K562 (cell line): ENCODE data around the gene MYOM1. TPM values are rescaled to one million over a fixed set of nuclear protein-coding genes. Genes with fewer than 3 reads are reported as not detected.

Experiments used
- HINFP ChIP-seq: fragments of 450-650 bp; conservative IDR thresholded peaks from 2 replicates; pipeline ENCODE4 v1.6.1; 2016; ENCODE audit warnings: missing genetic modification characterization, low read depth, mild to moderate bottlenecking, control low read depth, missing compliant biosample characterization
- HLTF ChIP-seq: fragments of 450-650 bp; IDR thresholded peaks from 2 replicates; pipeline ENCODE4 v1.6.1; 2016
- KLF16 ChIP-seq: IDR thresholded peaks from 2 replicates; pipeline ENCODE4 v1.6.1; 2016; ENCODE audit warnings: antibody characterized with exemption
- LARP7 ChIP-seq: fragments of 450-650 bp; IDR thresholded peaks from 2 replicates; pipeline ENCODE4 v1.6.1; 2016
- MTF1 ChIP-seq: fragments of 250-450 bp; sonication (Bioruptor Pico); IDR thresholded peaks from 2 replicates; pipeline ENCODE4 v1.9.0; 2021; ENCODE audit warnings: moderate library complexity, mild to moderate bottlenecking, inconsistent platforms, borderline replicate concordance
- NCOA1 ChIP-seq: fragments of 450-650 bp; IDR thresholded peaks from 2 replicates; pipeline ENCODE4 v1.6.1; 2016; ENCODE audit warnings: low read depth
- POLR2AphosphoS2 ChIP-seq: IDR thresholded peaks from 2 replicates; pipeline ENCODE4 v1.6.1; 2012; ENCODE audit warnings: low read length, improper control_type of control experiment
- POLR2H ChIP-seq: IDR thresholded peaks from 2 replicates; pipeline ENCODE4 v1.6.1; 2016; ENCODE audit warnings: missing genetic modification characterization, low read depth, mild to moderate bottlenecking, control low read depth, missing compliant biosample characterization, moderate library complexity
- RFX1 ChIP-seq: fragments of 450-650 bp; IDR thresholded peaks from 2 replicates; pipeline ENCODE4 v1.6.1; 2016; ENCODE audit warnings: mild to moderate bottlenecking, moderate library complexity
- RFX7 ChIP-seq: fragments of 250-450 bp; sonication (Bioruptor Pico); IDR thresholded peaks from 2 replicates; pipeline ENCODE4 v1.5.1; 2021; ENCODE audit warnings: mild to moderate bottlenecking
- SMAD3 ChIP-seq: fragments of 450-650 bp; formaldehyde crosslinking; conservative IDR thresholded peaks from 2 replicates; pipeline ENCODE4 v1.4.0; 2020; ENCODE audit warnings: mild to moderate bottlenecking
- SUPT5H ChIP-seq: fragments of 450-650 bp; IDR thresholded peaks from 2 replicates; pipeline ENCODE4 v1.6.1; 2016
- THAP12 ChIP-seq: fragments of 250-450 bp; sonication (Bioruptor Pico); IDR thresholded peaks from 2 replicates; pipeline ENCODE4 v1.9.0; 2021; ENCODE audit warnings: mild to moderate bottlenecking, inconsistent platforms
- ZBTB43 ChIP-seq: sonication (generic); formaldehyde crosslinking; IDR thresholded peaks from 2 replicates; pipeline ENCODE4 v1.8.0; 2023; ENCODE audit warnings: mild to moderate bottlenecking, missing genetic modification reagents
- ZKSCAN1 ChIP-seq: fragments of 150-350 bp; IDR thresholded peaks from 2 replicates; pipeline ENCODE4 v1.6.1; 2016; ENCODE audit warnings: low read depth, low read length
- ZNF277 ChIP-seq: fragments of 250-450 bp; sonication (Bioruptor Pico); IDR thresholded peaks from 2 replicates; pipeline ENCODE4 v1.8.0; 2022; ENCODE audit warnings: inconsistent platforms, mild to moderate bottlenecking, moderate library complexity, borderline replicate concordance
- ZNF512 ChIP-seq: IDR thresholded peaks from 2 replicates; pipeline ENCODE4 v1.6.1; 2016; ENCODE audit warnings: missing genetic modification characterization, missing compliant biosample characterization
- ZNF740 ChIP-seq, 3 experiments: fragments of 200-800 bp in 1 of 3; sonication (Bioruptor generic) in 1 of 3; sonication (generic) in 1 of 3; formaldehyde crosslinking in 1 of 3; IDR thresholded peaks; 2 replicates each; pipeline versions ENCODE4 v1.6.1 to v1.8.0; 2016 to 2022; ENCODE audit warnings: mild to moderate bottlenecking in 2 of 3, missing compliant biosample characterization in 2 of 3, missing genetic modification characterization in 2 of 3, missing genetic modification reagents in 1 of 3
- ZNF77 ChIP-seq: fragments of 250-450 bp; sonication (Bioruptor Pico); IDR thresholded peaks from 2 replicates; pipeline ENCODE4 v1.5.0; 2020
- polyA plus RNA-seq, 8 experiments: library from polyadenylated mRNA; depleted of rRNA in 4 of 8; stranded (reverse) in 5 of 8; unstranded in 3 of 8; fragments of >200 nt; fragmentation: Nextera tagmentation in 2 of 8; fragmentation: Illumina TruSeq in 1 of 8; extraction: Ambion mirVana in 2 of 8; extraction: Trizol in 1 of 8; gene quantifications; 2 replicates each; pipeline versions ENCODE4 v1.2.1 to v1.2.3, GENCODE V29; 2011 to 2014; ENCODE audit warnings: inconsistent platforms in 1 of 8, missing spikeins in 1 of 8
- total RNA-seq, 7 experiments: library from RNA; depleted of rRNA in 6 of 7; stranded (reverse); fragments of >200 nt in 6 of 7; fragmentation: Illumina TruSeq in 2 of 7; extraction: Trizol in 2 of 7; gene quantifications; 2 replicates each; pipeline versions ENCODE4 v1.2.1 to v1.2.3, GENCODE V29; 2011 to 2021; ENCODE audit warnings: low replicate concordance in 1 of 7

The MYOM1 gene
- total and polyA plus RNA-seq, 9 of the 15 experiments (the other 6 are each of a cell fraction or from before 2014, with no cell fraction given) = 0.01 to 0.62 (median 0.25) TPM

GRCh38 chr18:3261373-3262233, 41.8 kb upstream of the MYOM1 start, which contains the start of gene MYL12B (continued):
- TF ChIP-seq HINFP (tag) (no peak), MTF1 (CRISPR knock-in tag) (no peak), LARP7 (no peak; the same call in 1 of the 2 replicates), ZNF512 (tag) (no peak), ZNF77 (CRISPR knock-in tag) (no peak), ZKSCAN1 (no peak), ZNF277 (no peak), POLR2AphosphoS2 (peak; percentile 11; the same call in 1 of the 2 replicates), KLF16 (no peak), RFX1 (no peak), NCOA1 (no peak; the same call in none of the 2 replicates), RFX7 (CRISPR knock-in tag) (no peak), SUPT5H (peak; percentile 81), POLR2H (tag) (peak; percentile 88), ZNF740 (CRISPR knock-in tag; IDR thresholded peaks at IDR 0.05) (no peak), ZNF740 (tag; IDR thresholded peaks at IDR 0.05) (no peak), HLTF (0 out of 2 replicates have a peak, but pooled peaks have one; percentile 14), THAP12 (CRISPR knock-in tag) (peak; percentile 80; the same call in 1 of the 2 replicates), ZBTB43 (CRISPR knock-in tag) (no peak), SMAD3 (CRISPR knock-in tag) (peak; percentile 84)
